ENCODE data around the gene ZNF410. TPM values are rescaled to one million over a fixed set of nuclear protein-coding genes. Genes with fewer than 3 reads are reported as not detected.

The ZNF410 gene
- total RNA-seq, 1 experiment from 2014 or later = 28.1 TPM

- Mint-ChIP-seq H3K4me1 (peaks cover 19 to 21% of the 10 kb centered on the region in 2 experiments), H3K36me3 (ENCODE audit: insufficient read depth in 1 of 3, low read depth in 3 of 3) (peaks cover 0 to 9% (median 6%) of the 10 kb centered on the region in 3 experiments; a peak in 4 of 7 replicates), H3K27me3 (ENCODE audit: low read depth) (no peaks in the 10 kb centered on the region), H3K4me3 (peak overlapping the region; percentile 86 to 91), H3K27ac (peak overlapping the region in 1 of 3 experiments; percentile 42; a peak in 2 of 7 replicates), H3K9me3 (no peaks in the 10 kb centered on the region)
- no peak overlapping the region for H3K27ac ChIP-seq (ENCODE audit: insufficient read length, low read depth, low read length)
- H3K79me1 ChIP-seq (ENCODE audit: insufficient read depth, low read depth, low read length, poor library complexity, severe bottlenecking) = peaks cover 6% of the 10 kb centered on the region
- peak overlapping the region; percentile 91 for H3K4me2 ChIP-seq (ENCODE audit: insufficient read depth, insufficient read length, low read length)
- H3K27me3 ChIP-seq (ENCODE audit: insufficient read depth, low read length) = no peaks in the 10 kb centered on the region
- no peak overlapping the region for H2BK15ac ChIP-seq (ENCODE audit: low read depth, low read length)
- H2BK5ac ChIP-seq (ENCODE audit: insufficient read length, low read length) = no peak overlapping the region
- H3K56ac ChIP-seq (ENCODE audit: insufficient read length, low read depth, low read length) = no peak overlapping the region
- no peaks in the 10 kb centered on the region for H3K4me1 ChIP-seq (ENCODE audit: insufficient read depth, low read length)
- peaks cover 13% of the 10 kb centered on the region for H3K23me2 ChIP-seq (ENCODE audit: insufficient read length, low read depth, low read length, poor library complexity, severe bottlenecking)
- no peak overlapping the region for H3T11ph ChIP-seq (ENCODE audit: low read length)
- H2AK5ac ChIP-seq (ENCODE audit: insufficient read length, low read length) = no peak overlapping the region
- H3K14ac ChIP-seq (ENCODE audit: insufficient read depth, low read length) = no peak overlapping the region
- no peak overlapping the region for H4K5ac ChIP-seq (ENCODE audit: insufficient read length, low read depth, low read length)
- H2BK120ac ChIP-seq (ENCODE audit: low read depth, low read length, poor library complexity, severe bottlenecking) = no peak overlapping the region
- H3K79me2 ChIP-seq (ENCODE audit: insufficient read depth, low read length) = peaks cover 10% of the 10 kb centered on the region; the same call in 1 of the 2 replicates
- H4K8ac ChIP-seq (replicated peaks; ENCODE audit: insufficient read length, low read depth, low read length) = no peak overlapping the region
- no peak overlapping the region for H2BK20ac ChIP-seq (ENCODE audit: low read depth, low read length, poor library complexity, severe bottlenecking)
- H4K20me1 ChIP-seq (ENCODE audit: control insufficient read depth, insufficient read depth, insufficient read length) = no peaks in the 10 kb centered on the region
- no peak overlapping the region for H4K91ac ChIP-seq (ENCODE audit: insufficient read length, low read depth, low read length)
- DNase-seq = no peak
- H3K9me3 ChIP-seq (ENCODE audit: control insufficient read depth, low read depth, low read length) = no peaks in the 10 kb centered on the region
- H2BK12ac ChIP-seq (ENCODE audit: insufficient read length, low read depth, low read length) = no peak overlapping the region
- no peak overlapping the region for H3K23ac ChIP-seq (ENCODE audit: insufficient read length, low read depth, low read length)
- H2AFZ ChIP-seq (ENCODE audit: low read length) = no peak overlapping the region
- H3K18ac ChIP-seq (ENCODE audit: insufficient read length, low read depth, low read length) = no peak overlapping the region
- no CpG with 5 or more reads among the region's 7 CpGs for WGBS (ENCODE audit: extremely low coverage, insufficient read length, low lambda C conversion rate)
- no peak overlapping the region for H3K4ac ChIP-seq (ENCODE audit: low read depth, low read length)
- H3K9ac ChIP-seq (ENCODE audit: extremely low read depth, insufficient read length, low read length) = peak overlapping the region; percentile 85
- no peak for TF ChIP-seq CTCF (conservative IDR thresholded peaks at IDR 0.05)
Measured at GRCh38 chr14:73887694-73888459, 1.2 kb downstream of the ZNF410 start.
